Pancreas (tissue), 10 donors: ENCODE data around the gene AKNAD1. TPM values are rescaled to one million over a fixed set of nuclear protein-coding genes. Genes with fewer than 3 reads are reported as not detected.

ENCODE experiments used
- ATAC-seq, 4 donors: fragments of 200-7000 bp; cut with Tn5 transposase; one replicate each; pipeline versions ENCODE4 v1.8.0 to v1.9.1; 2020; ENCODE audit warnings: mild to moderate bottlenecking in 4 of 4, moderate library complexity in 4 of 4
- DNase-seq, 6 donors: peaks; one replicate each; pipeline ENCODE4 v3.0.0-alpha.2; 2020
- FAIRE-seq: peaks from 2 replicates; lab custom pipeline; 2012; peaks lifted over from hg19 to GRCh38; lab: Jason Lieb, UNC
- H3K27ac ChIP-seq, 4 donors: fragments of 200-600 bp; sonication (generic); 1 replicate in 3 of 4; 2 replicates in 1 of 4; pipeline versions ENCODE4 v1.5.0 to v1.8.0; 2020
- H3K27me3 ChIP-seq, 4 donors: fragments of 200-600 bp; one replicate each; pipeline ENCODE4 v1.8.0; 2021
- H3K36me3 ChIP-seq, 3 donors: fragments of 200-600 bp; sonication (generic) in 1 of 3; one replicate each; pipeline versions ENCODE4 v1.5.0 to v1.8.0; 2020 to 2021
- H3K4me1 ChIP-seq, 3 donors: fragments of 200-600 bp; one replicate each; pipeline ENCODE4 v1.8.0; 2021
- H3K4me3 ChIP-seq, 4 donors: fragments of 200-600 bp; sonication (generic) in 2 of 4; one replicate each; pipeline versions ENCODE4 v1.5.0 to v1.8.0; 2020 to 2021
- H3K9me3 ChIP-seq, 4 donors: fragments of 200-600 bp; one replicate each; pipeline ENCODE4 v1.8.0; 2021
- WGBS, 2 donors: extraction: QIAGEN DNeasy Blood & Tissue Kit; methylation state at CpG; one replicate each; pipeline ENCODE4 v1.1.7; 2013; 5-methylcytosine and 5-hydroxymethylcytosine counted together
- intact Hi-C, 3 donors: fragments of 100-400 bp; cut with DNase I; formaldehyde crosslinking; loops; one replicate each; pipeline versions ENCODE4 v1.11.1 to v1.14.2; 2022
- polyA plus RNA-seq, 2 donors: library from polyadenylated mRNA; stranded (reverse); fragments of 200-250 nt; gene quantifications; one replicate each; pipeline ENCODE4 v1.2.3, GENCODE V29; 2013
- total RNA-seq, 6 donors: library from RNA; stranded (reverse); fragmentation: NEBNext Ultra II Directional in 4 of 6; extraction: Animal tissue kit (Norgen Biotek cat#: 25700) in 4 of 6; gene quantifications; one replicate each; pipeline versions ENCODE4 v1.2.1 to v1.2.4, GENCODE V29; 2021 to 2023
- TF ChIP-seq, protein P1 (sequence below), 4 donors: fragments of 200-600 bp; sonication (generic) in 3 of 4; IDR thresholded peaks; one replicate each; pipeline versions ENCODE4 v1.5.0 to v1.8.0; 2021; ENCODE audit warnings: antibody characterized with exemption in 4 of 4
- donor health status: healthy with polysubstance abuse.
- donor health status: DM: no; HTN: no; CAD: no; lungs with moderate emphysema.
- donor health status: DM: no; HTN: no; CAD: no.
- donor health status: control.
- donor health status: control.
- donor health status: Bipolar disorder and iron deficiency.
- donor health status: DM: yes; HTN: yes; CAD: no.
- donor health status: DM: no; HTN: no; CAD: no.
- donor health status: DM: no; HTN: no; CAD: no.
- donor health status: DM: yes; HTN: yes; CAD: no.

The AKNAD1 gene
- total and polyA plus RNA-seq, 8 donors: 0.23 TPM; not detected in 7

DNA sequence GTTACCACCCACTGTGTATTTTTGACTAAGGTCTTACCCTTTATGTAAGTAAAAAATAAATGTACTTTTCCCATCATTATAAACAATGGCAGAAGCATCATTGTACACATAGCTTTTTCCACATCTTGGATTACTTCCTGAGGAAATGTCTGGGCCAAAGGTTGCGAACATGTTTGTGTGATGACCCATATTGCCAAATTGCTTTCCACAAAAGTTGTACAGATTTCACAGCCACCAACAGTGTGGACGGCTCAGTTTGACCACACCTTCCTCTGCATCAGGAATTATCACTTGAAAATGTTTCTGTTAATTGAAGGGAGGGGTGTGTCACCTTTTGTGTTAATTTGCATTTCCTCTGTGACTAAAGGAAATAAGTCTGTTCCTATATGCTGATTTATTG lies 25.7 kb downstream of the AKNAD1 start:
- WGBS, 2 donors: 63 to 64% methylated on average over 2 of the region's 2 CpGs
- intact Hi-C loops: loop anchor here in 1 of 3 donors (10.0 kb wide), 1 partner anchor 74 kb away; no protein-coding TSS in a partner anchor
- H3K27me3 ChIP-seq: no peaks in the 10 kb centered on the region
- peak overlapping the region in 1 of 4 donors; percentile 17 for H3K27ac ChIP-seq
- no peak for DNase-seq
- H3K4me1 ChIP-seq: no peaks in the 10 kb centered on the region
- H3K4me3 ChIP-seq: no peak overlapping the region
- TF ChIP-seq, protein P1, sequence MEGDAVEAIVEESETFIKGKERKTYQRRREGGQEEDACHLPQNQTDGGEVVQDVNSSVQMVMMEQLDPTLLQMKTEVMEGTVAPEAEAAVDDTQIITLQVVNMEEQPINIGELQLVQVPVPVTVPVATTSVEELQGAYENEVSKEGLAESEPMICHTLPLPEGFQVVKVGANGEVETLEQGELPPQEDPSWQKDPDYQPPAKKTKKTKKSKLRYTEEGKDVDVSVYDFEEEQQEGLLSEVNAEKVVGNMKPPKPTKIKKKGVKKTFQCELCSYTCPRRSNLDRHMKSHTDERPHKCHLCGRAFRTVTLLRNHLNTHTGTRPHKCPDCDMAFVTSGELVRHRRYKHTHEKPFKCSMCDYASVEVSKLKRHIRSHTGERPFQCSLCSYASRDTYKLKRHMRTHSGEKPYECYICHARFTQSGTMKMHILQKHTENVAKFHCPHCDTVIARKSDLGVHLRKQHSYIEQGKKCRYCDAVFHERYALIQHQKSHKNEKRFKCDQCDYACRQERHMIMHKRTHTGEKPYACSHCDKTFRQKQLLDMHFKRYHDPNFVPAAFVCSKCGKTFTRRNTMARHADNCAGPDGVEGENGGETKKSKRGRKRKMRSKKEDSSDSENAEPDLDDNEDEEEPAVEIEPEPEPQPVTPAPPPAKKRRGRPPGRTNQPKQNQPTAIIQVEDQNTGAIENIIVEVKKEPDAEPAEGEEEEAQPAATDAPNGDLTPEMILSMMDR (IDR thresholded peaks at IDR 0.05): no peak
- H3K36me3 ChIP-seq: no peaks in the 10 kb centered on the region
- ATAC-seq: no peak
- FAIRE-seq: no peak
- H3K9me3 ChIP-seq: no peaks in the 10 kb centered on the region

DNA sequence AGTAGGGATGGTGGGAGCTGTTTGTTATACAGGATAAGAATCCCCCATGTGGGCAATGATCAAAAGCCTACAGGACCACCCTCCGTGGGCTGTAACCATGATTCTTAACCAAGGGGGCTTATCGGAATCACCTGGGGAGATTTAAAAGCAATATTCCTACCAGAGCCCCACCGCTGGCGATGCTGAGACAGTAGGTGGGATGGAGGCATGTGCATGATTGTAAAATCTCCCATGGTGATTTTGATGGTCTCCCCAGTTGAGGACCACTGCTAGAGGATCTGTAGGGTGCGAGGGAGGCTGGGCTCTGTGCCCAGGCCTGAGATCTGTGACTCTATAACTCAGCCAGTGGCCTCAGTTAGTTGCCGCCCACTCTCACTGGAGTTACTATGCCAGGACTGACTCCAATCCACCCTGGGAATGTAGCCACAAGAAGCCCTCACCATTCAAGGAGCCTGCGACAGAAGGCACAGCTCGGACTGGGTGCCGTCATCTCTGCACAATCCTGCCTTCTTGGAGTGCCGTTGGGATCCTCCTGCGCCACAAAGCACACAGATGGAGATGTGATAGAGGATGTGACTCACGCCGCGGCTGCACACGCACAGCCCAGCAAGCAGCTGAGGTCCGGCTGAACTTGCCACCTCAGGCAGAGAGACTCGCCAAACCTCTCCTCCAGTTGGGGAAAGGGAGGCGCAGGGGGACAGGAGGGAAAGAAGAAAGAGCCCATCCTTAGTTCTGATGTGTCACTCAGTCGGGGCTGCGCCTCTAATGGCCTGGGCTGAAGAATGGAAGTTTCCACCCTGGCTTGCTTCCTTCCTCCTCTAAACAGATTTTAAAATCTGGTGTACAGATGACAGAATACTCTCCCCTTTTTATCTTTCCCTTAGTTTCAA lies 26.5 kb downstream of the AKNAD1 start:
- 67 to 76% methylated on average over 20 of the region's 20 CpGs for WGBS, 2 donors
- Histone ChIP-seq H3K9me3 (no peaks in the 10 kb centered on the region), H3K27me3 (no peaks in the 10 kb centered on the region), H3K4me3 (no peak overlapping the region), H3K36me3 (no peaks in the 10 kb centered on the region), H3K27ac (peak overlapping the region in 1 of 4 donors; percentile 17), H3K4me1 (no peaks in the 10 kb centered on the region)
- intact Hi-C loops: loop anchor here in 1 of 3 donors (10.0 kb wide), 1 partner anchor 74 kb away; no protein-coding TSS in a partner anchor
- TF ChIP-seq, protein P1 (IDR thresholded peaks at IDR 0.05): no peak
- FAIRE-seq (no peak), ATAC-seq (peak in 3 of 4 donors; percentile 61 to 74 (median 62)), DNase-seq (peak in 3 of 6 donors; percentile 19 to 28 (median 22))

DNA sequence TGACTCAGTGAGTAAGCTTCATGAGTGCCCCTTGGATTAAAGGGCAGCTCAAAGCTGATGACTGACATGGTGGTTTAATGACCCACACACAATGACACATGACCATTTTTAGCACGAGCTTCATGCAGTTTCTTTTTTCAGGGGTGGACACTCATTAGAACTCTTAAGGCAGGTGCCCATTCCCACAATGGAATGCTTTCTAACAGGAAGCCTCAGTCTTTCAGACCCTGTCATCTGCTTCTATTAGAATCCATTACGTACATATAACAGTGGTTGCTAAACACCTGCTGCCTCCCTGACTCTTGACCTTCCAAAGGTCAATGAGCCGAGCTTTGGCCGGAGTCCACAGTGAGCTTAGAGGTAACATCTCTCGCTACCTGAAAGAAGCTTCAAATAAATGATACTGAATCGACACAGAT lies 27.4 kb downstream of the AKNAD1 start:
- FAIRE-seq (no peak), ATAC-seq (no peak), DNase-seq (no peak)
- no peaks in the 10 kb centered on the region for H3K36me3 ChIP-seq
- H3K27ac ChIP-seq: no peak overlapping the region
- H3K9me3 ChIP-seq: no peaks in the 10 kb centered on the region
- H3K4me1 ChIP-seq: no peaks in the 10 kb centered on the region
- no peaks in the 10 kb centered on the region for H3K27me3 ChIP-seq
- intact Hi-C loops: loop anchor here in 1 of 3 donors (5.0 kb wide), 1 partner anchor 68 kb away; no protein-coding TSS in a partner anchor
- WGBS, 2 donors: 38 to 49% methylated on average over 6 of the region's 6 CpGs
- no peak overlapping the region for H3K4me3 ChIP-seq
- TF ChIP-seq, protein P1 (IDR thresholded peaks at IDR 0.05): no peak

DNA sequence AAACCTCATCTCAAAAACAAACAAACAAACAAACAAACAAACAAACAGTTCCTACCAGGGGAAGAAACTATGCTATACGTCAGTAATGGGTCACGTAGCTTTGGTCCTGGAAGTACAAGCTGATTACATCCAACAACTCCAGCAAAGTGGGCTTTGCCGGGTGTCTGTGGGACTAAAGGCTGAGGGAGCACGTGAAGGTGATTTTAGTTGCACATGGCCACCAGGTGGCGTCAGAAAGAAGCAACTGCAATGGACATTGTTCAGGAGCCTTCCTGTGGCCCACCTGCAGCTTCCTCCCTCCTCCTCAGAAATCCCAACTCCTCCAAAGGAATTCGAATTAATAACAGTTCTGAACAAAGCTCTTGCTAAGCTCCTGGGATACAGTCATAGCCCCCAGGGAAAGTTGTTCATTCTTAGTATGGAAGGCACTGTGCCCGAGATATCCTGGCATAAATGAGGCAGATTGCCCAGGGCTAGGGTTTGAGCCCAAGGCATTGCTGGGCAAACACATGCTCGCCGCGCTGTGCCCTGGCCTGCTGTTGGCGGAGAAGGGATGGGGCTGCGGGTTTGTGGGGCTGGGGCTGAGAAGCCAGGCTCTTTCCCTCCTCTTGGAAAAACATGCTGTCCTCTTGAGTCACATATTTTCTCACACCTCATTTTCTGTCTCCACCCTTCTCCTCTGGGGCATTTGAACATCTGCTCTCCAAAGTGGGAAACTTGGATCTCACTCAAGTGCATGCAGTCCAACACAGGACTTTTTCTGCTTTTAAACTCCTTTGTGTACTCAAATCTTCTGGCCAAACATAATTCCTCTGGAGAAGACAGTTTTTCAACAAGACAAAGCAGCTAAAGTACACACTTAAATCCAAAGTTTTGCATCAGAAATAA lies 28.6 kb downstream of the AKNAD1 start:
- H3K36me3 ChIP-seq: no peaks in the 10 kb centered on the region
- WGBS, 2 donors: 25 to 35% methylated on average over 12 of the region's 12 CpGs
- FAIRE-seq (no peak), ATAC-seq (peak; percentile 77 to 86 (median 83)), DNase-seq (peak; percentile 56 to 81 (median 70))
- H3K27ac ChIP-seq: no peak overlapping the region
- no peak overlapping the region for H3K4me3 ChIP-seq
- H3K4me1 ChIP-seq: no peaks in the 10 kb centered on the region
- TF ChIP-seq, protein P1 (IDR thresholded peaks at IDR 0.05): peak; percentile 49 to 72 (median 66)
- no peaks in the 10 kb centered on the region for H3K9me3 ChIP-seq
- intact Hi-C loops: loop anchor here in 1 of 3 donors (5.0 kb wide), 1 partner anchor 69 kb away; no protein-coding TSS in a partner anchor
- no peaks in the 10 kb centered on the region for H3K27me3 ChIP-seq
